Kidney (tissue), 14 donors: ENCODE data around the gene PARK7. TPM values are rescaled to one million over a fixed set of nuclear protein-coding genes. Genes with fewer than 3 reads are reported as not detected.

ENCODE experiments used
- DNase-seq, 5 donors: peaks; one replicate each; pipeline ENCODE4 v3.0.0-alpha.2; 2013 to 2020
- FAIRE-seq: peaks from 2 replicates; lab custom pipeline; 2012; peaks lifted over from hg19 to GRCh38; lab: Jason Lieb, UNC
- H3K27ac ChIP-seq, 2 donors: one replicate each; pipeline ENCODE4 v1.7.0; 2013; ENCODE audit warnings: low read depth in 2 of 2, low read length in 2 of 2, inconsistent platforms in 1 of 2
- H3K27me3 ChIP-seq: one replicate; pipeline ENCODE4 v1.7.1; 2013; ENCODE audit warnings: low read length, inconsistent platforms; ENCODE audit not compliant: control insufficient read depth, insufficient read depth
- H3K36me3 ChIP-seq, 3 donors: one replicate each; pipeline versions ENCODE4 v1.7.0 to v1.7.1; 2013; ENCODE audit warnings: low read length in 3 of 3, control low read depth in 1 of 3, inconsistent platforms in 1 of 3; ENCODE audit not compliant: insufficient read depth in 3 of 3, control insufficient read depth in 2 of 3
- H3K4me1 ChIP-seq, 3 donors: one replicate each; pipeline versions ENCODE4 v1.7.0 to v1.7.1; 2013; ENCODE audit warnings: low read length in 3 of 3, inconsistent platforms in 1 of 3, low read depth in 1 of 3; ENCODE audit not compliant: control insufficient read depth in 2 of 3, insufficient read depth in 2 of 3
- H3K4me3 ChIP-seq, 3 donors: one replicate each; pipeline versions ENCODE4 v1.7.0 to v1.8.1; 2013; ENCODE audit warnings: low read length in 3 of 3, control low read depth in 1 of 3, inconsistent platforms in 1 of 3
- H3K9ac ChIP-seq, 3 donors: one replicate each; pipeline versions ENCODE4 v1.7.0 to v1.7.1; 2013; ENCODE audit warnings: low read length in 3 of 3, control low read depth in 1 of 3, inconsistent platforms in 1 of 3
- H3K9me3 ChIP-seq, 3 donors: one replicate each; pipeline versions ENCODE4 v1.7.0 to v1.7.1; 2013; ENCODE audit warnings: low read length in 3 of 3, control low read depth in 1 of 3, inconsistent platforms in 1 of 3; ENCODE audit not compliant: control insufficient read depth in 2 of 3, insufficient read depth in 1 of 3
- CTCF ChIP-seq: IDR thresholded peaks from 3 replicates; pipeline ENCODE4 v1.5.1; 2012; ENCODE audit warnings: mild to moderate bottlenecking, moderate library complexity, borderline replicate concordance; ENCODE audit not compliant: insufficient read depth; ENCODE audit errors: extremely low read depth
- intact Hi-C: fragments of 100-400 bp; cut with DNase I; formaldehyde crosslinking; loops from one replicate; pipeline ENCODE4 v1.11.1; 2022
- polyA plus RNA-seq: library from polyadenylated mRNA; stranded (reverse); fragments of 350-450 nt; fragmentation: Illumina TruSeq; extraction: RNeasy Lipid Tissue Mini Kit (QIAGEN cat#74804); gene quantifications from one replicate; pipeline ENCODE4 v1.2.3, GENCODE V29; 2014; ENCODE audit warnings: low read depth, low replicate concordance; ENCODE audit not compliant: insufficient read depth
- total RNA-seq: library from RNA; stranded (reverse); fragmentation: NEBNext Ultra II Directional; extraction: Animal tissue kit (Norgen Biotek cat#: 25700); gene quantifications from one replicate; pipeline ENCODE4 v1.2.1, GENCODE V29; 2021
- donor health status: control.
- donor health status: control.
- donor health status: control.
- donor health status: control.
- donor health status: control.
- donor health status: DM: yes; HTN: yes; CAD: no.
- donor health status: Normal renal cell carcinoma (clear cell type).

Gene PARK7
- total and polyA plus RNA-seq, 2 donors from 2014 or later, result 239 to 481 TPM

DNA sequence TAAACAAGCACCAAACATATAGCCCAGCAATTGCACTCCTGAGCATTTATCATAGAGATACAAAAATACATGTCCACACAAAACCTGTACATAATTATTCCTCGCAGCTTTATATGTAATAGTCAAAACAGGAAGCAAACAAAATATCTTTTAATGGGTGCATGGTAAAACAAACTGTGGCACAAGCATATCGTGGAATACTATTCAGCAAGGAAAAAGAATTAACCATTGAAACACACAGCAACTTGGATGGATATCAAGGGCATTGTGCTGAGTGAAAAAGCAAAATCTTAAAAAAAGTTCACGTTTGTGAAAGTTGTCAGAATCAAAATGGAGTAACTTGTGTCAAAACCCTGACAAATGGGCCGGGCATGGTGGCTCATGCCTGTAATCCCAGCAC lies 33.3 kb upstream of the PARK7 start:
- no peak for FAIRE-seq
- Histone ChIP-seq H3K27ac (no peak overlapping the region), H3K4me1 (no peaks in the 10 kb centered on the region), H3K36me3 (no peaks in the 10 kb centered on the region), H3K9ac (no peak overlapping the region), H3K4me3 (no peak overlapping the region), H3K27me3 (no peaks in the 10 kb centered on the region), H3K9me3 (no peaks in the 10 kb centered on the region)
- DNase-seq, result no peak
- no peak for TF ChIP-seq CTCF
- intact Hi-C loops, result no loop called here

GRCh38 chr1:7929637-7930036 lies 31.9 kb upstream of the PARK7 start:
- intact Hi-C loops, result no loop called here
- H3K9ac ChIP-seq, result no peak overlapping the region
- no peak for FAIRE-seq
- no peak overlapping the region for H3K27ac ChIP-seq
- H3K36me3 ChIP-seq, result no peaks in the 10 kb centered on the region
- no peaks in the 10 kb centered on the region for H3K27me3 ChIP-seq
- H3K9me3 ChIP-seq, result no peaks in the 10 kb centered on the region
- TF ChIP-seq CTCF, result no peak
- H3K4me3 ChIP-seq, result no peak overlapping the region
- H3K4me1 ChIP-seq, result no peaks in the 10 kb centered on the region
- DNase-seq, result no peak

DNA sequence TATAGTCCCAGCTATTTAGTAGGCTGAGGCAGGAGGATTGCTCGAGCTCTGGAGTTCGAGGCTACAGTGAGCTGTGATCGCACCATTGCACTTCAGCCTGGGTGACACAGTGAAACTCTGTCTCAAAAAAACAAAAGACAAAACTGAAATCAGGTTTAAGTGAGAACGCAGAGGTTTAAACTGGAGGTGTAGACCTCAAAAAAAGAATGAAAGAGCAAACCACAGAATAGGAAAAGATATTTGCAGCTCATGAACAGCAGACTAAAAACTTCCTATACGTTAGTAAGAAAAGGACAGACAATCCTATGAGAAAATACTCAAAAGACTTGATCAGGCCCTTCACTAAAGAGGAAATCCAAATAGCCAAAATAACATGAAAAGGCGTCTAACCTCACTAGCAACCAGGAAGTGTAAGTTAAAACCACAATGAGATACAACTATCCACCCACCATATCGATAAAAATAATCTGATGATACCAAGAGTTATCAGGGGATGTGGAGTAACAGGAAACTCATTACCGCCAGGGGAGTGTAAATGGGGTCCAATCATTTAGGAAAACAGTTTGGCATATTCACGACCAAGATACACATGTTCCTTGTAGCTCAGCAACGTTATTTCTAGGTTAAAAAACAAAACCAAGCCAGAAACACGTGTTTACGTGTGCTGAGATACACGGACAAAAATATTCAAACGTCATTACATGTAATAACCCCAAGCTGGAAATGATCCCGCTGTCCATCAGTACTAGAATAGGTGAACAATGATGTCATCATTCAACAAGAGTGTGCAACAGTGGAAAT lies 30.7 kb upstream of the PARK7 start:
- no peak for TF ChIP-seq CTCF
- no peaks in the 10 kb centered on the region for H3K36me3 ChIP-seq
- H3K27me3 ChIP-seq, result no peaks in the 10 kb centered on the region
- H3K9ac ChIP-seq, result no peak overlapping the region
- no peak overlapping the region for H3K4me3 ChIP-seq
- H3K27ac ChIP-seq, result no peak overlapping the region
- no peak for FAIRE-seq
- DNase-seq, result no peak
- no peaks in the 10 kb centered on the region for H3K4me1 ChIP-seq
- H3K9me3 ChIP-seq, result no peaks in the 10 kb centered on the region
- intact Hi-C loops, result no loop called here
